HG02852 (cell line): ENCODE measurements around the gene KRT2.

Experiments used
- ATAC-seq: cut with Tn5 transposase; IDR thresholded peaks from one replicate; pipeline ENCODE4 v1.9.1; 2021; ENCODE audit warnings: mild to moderate bottlenecking, moderate library complexity; ENCODE audit not compliant: unreplicated experiment

KRT2 gene

DNA sequence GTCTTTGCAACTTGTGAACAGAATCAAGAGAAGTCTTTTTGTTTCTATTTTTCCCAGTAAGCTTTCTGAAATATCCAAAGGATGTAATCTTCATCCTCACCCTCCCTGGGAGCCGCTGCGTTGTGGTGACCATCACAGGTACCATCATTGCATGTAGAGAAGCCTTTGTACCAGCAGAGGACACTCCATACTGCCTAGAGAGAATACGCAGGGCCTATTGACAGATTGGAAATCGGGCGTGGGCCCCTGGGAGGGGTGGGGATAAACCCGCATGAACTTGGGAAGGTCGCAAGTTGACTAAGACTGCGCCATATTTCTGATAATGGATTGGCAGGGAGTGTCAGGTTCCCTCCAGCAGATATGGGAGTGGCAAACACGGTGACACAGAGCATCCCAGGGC, 15.5 kb upstream of the KRT2 start:
- no peak for ATAC-seq

DNA sequence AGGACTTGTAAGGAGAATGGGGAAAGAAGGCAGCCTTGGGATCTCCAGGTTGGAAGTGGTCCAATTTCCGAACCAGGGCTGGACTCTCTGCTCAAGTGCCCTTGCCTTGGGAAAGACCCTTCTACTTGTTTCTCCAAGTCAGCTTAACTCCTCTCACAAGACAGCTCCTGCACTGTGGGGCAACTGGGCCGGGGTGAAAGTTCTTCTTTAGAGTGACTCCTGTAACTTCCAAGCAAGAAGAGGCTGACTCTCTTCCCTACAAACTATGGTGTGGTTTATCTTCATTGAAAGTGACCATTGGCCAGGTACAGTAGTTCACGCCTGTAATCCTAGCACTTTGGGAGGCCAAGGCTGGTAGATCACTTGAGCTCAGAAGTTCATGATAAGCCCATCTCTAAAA, 14.5 kb upstream of the KRT2 start:
- no peak for ATAC-seq

DNA sequence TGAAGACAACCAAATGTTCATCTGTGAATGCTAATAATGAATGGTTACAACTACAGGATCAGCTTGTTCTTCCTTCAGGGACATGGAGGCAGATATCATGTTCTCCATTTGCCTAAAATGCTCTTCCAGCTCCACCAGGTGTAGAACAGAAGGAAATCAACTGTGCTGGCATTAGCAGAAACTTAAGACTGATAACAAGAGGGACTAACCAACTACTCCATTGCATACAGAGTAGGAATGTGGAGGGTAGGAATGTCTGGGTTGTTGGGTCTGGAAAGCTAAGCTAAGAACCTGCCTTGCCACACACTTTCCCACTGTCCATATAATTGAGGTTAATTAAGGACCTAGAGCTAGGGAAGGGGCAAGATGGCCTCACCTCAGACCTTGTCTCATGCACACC, 11.4 kb upstream of the KRT2 start:
- ATAC-seq, result no peak

DNA sequence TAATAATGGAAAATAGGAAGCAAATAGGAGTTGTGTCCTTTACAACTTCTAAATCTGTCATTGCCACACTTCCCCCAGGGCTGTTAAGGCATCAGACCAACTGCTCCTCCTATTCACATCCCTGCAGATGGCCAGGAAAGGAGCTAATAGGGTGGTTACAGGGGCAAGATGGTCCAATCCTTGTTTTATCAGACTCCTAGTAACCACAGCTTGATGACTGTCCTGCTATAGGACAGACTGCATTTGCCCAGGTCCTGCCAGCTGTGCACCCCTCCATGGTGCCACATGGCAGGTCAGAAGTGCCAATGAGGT, 10.9 kb upstream of the KRT2 start:
- ATAC-seq, result no peak

- ATAC-seq, result no peak
These were observed 10.3 kb upstream of the KRT2 start for GRCh38 chr12:52662093-52662917.

GRCh38 chr12:52661668-52662067, 9.7 kb upstream of the KRT2 start:
- ATAC-seq, result no peak

DNA sequence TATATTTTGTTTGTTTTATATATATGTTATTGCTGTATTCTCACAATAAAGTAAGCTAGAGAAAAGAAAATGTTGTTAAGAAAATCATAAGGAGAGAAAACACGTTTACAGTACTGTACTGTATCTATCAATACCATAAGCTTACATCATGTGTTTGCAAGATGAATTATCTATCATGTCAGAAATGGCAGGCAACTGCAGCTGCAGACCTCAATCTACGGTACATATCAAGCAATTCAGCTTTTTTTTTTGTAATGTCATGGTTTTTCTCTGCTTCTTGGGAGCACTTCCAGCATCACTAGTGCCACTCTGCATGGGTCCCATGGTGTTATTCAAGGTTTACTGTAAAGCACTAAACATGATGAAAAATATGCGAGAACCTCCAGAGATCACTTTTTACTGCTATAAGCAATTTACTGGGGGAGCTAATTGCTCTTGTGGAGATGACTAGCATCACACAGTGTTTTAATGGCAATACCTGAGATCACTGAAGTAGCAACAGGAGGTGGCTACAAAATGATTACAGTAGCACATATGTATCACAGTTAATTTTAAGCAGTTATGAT, 9.0 kb upstream of the KRT2 start:
- ATAC-seq, result no peak

- no peak for ATAC-seq
These were observed 7.9 kb upstream of the KRT2 start for GRCh38 chr12:52659951-52660350.

DNA sequence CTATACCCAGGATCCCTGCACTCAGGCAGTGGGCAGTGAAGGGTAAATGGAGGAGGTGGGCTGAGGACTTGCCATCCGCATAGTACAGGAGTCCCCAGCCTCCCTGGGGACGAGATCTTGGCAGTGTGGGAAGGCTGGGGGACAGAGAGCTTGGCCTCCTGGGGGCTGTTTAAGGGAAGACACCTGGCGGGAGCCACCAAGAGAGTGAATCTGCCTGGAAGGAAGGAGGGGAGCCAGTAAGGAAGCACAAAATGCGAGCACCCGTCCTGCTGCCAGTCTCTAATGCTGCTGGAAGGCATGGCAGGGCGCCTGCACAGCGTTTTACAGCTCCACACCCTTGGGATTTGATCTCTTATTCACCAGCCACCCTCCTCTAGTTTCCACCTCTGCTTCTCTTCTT, 7.4 kb upstream of the KRT2 start:
- ATAC-seq, result no peak

DNA sequence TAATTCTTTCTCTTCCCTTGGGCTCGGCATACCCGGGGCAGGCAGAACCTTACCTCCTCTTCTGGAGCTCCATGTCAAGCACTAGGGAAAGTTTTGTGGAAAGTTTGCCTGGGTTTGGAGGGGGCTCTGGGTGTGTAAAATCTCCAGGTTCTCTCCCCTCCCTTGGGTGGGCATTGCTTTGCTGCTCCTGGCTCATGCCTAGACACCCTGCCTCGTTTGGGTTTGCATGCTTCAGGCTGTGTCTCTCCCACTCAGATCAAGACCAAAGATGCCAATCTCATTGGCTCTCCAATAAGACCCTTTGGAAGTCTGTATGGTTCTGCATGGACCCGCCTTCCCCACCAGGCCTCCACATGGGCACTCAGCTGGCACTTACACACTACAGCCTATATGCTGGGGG, 6.2 kb upstream of the KRT2 start:
- ATAC-seq, result no peak

DNA sequence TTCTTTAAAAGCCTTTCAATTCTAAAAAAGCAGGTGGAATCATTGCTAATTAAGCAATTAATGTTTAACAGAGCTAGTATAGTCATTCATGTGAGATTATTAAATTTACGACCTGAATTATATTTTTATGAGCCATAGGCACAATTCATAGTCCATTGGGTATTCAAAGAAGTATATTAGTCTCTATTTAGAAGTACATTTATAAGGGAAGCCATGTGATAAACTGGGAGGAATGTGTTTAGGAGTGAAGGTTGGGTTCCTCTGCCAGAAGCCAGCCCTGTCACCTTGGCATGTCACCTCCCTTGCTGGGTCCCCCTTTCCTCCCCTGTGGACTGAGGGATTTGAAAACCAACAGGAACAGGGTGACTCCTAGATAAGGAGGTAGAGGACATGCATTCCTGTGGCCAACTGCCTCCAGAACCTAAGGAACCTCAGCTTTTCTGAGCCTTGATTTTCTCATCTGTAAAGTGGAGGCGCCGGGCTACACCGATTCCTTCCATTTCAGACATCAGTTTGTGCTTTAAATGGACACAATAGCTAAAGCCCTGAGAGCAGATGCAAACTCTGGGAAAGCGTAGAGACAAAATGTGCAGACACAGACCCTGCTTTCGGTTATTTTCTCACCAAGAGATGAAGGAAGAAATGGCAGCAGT, 5.4 kb upstream of the KRT2 start:
- no peak for ATAC-seq

- ATAC-seq, result no peak
These were observed 4.6 kb upstream of the KRT2 start for GRCh38 chr12:52656616-52657015.

GRCh38 chr12:52655720-52656124, 3.7 kb upstream of the KRT2 start:
- no peak for ATAC-seq

DNA sequence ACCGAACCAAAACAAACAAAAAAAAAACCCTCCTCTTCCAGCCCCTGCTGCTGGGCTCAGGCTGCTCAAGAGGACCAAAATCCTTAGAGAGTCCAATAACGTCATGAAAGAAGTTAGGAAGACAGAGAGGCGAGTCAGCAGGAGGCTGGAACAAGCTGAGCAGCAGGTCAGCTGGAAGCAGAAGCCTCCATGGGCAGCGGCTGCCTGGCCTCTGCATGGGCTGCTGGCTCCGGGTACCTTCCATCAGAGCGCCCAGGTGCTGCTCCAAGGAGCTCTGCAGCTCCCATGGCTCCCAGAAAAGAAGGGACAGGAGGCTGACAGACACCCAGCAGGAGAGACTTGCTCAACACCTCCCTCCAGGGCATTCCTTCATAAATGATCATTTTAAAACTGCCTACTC, 3.2 kb upstream of the KRT2 start:
- no peak for ATAC-seq

DNA sequence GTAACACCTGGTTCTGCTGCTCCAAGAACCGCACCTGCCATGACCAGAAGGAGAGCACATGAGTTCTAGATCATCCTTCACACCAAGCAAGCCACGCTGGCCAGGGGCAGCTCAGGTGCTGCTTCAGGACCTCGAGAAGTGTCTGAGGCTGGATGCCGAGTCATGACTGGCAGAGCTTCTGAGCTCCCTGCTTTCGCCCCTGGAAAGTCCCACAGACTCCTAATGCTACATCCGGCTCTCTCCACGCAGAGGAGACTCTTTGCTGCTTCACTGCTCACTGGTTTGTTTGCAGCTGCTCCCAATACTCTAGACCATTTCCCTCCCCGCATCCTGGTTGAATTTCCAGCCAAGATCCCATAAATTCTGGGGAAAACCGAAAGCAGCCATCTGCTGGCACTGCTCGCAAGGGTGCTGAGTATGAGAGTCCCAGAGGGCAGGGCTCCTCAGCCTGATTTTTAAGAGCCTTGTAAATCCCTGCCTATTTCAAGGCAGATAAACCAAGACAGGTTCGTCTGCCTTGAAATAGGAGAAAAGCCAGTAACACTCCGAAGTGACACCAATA, 1.4 kb downstream of the KRT2 start:
- no peak for ATAC-seq

DNA sequence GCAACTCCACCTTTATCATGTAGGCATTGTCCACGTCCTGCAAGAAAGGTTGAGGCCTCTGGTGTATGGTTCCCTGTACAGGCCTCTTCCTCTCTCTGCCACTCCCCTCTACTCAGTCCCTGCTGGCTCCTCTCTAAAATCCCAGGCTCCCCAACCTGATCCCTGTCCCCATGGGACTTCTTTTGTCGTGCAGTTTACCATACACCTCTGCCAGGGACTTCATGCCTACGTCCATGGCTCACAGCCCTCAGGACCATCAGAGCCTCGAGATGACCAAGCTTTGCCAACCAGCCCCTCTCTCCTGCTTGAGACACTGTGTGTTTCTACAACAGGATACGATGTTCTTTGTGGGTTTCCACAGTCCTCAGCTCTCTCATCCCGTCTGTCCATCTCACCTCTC, 2.9 kb downstream of the KRT2 start:
- no peak for ATAC-seq

DNA sequence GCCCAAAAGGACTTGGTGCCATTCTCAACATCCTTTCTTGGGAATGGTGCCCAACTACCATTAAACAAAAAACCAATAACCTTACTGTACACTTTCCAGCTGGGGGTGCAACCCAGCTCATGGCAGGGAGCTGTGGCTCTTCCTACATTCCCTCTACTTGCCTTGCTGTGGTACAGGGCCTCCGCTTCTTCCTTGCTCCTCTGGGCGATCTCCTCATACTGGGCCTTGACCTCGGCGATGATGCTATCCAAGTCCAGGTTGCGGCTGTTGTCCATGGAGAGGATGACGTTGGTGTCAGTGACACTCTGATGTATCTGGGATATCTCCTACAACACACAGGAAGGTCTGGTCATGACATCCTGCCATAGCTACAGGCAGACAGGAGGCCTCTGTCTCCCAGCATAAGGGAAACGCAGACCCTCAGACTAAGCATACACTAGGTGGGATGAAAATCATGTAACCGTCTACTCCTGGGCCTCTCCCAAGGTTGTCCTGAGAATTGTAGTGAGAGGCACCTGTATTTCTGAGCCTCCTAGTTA, 3.9 kb downstream of the KRT2 start:
- ATAC-seq, result no peak

GRCh38 chr12:52647601-52648000, 4.4 kb downstream of the KRT2 start:
- ATAC-seq, result no peak

DNA sequence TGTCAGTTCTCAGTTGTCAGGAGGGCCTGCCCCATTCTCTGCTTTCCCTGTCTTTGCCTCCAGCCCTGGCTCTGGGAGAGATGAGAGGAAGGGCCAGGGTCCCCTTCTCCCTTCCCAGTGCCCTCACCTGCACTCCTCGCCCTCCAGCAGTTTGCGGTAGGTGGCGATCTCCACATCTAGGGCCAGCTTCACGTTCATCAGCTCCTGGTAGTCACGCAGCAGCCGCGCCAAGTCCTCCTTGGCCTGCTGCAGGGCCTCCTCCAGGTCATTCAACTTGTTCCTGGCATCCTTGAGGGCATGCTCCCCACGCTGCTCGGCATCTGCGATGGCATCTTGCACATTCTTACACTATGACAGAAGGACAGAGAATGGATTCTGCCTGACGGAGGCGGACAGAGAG, 5.4 kb downstream of the KRT2 start:
- no peak for ATAC-seq

DNA sequence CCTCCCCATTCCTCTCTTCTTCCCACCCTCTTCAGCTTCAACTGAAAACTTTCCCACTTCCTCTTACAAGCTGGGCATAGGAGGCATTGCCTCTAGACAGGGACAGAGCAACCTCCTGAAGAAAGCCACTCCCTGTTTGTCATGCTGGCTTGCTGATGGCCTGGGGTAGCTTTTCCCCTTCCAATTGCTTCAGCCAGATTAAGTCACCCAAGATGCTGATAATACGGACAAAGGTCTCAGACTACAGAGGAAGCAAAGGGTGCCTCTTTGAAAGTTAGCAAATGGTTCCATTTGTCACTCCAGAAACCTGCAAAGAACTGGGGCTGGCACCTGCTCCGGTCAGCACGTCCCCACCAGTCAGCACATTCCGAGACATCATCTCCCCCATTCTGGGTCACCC, 6.0 kb downstream of the KRT2 start:
- no peak for ATAC-seq

DNA sequence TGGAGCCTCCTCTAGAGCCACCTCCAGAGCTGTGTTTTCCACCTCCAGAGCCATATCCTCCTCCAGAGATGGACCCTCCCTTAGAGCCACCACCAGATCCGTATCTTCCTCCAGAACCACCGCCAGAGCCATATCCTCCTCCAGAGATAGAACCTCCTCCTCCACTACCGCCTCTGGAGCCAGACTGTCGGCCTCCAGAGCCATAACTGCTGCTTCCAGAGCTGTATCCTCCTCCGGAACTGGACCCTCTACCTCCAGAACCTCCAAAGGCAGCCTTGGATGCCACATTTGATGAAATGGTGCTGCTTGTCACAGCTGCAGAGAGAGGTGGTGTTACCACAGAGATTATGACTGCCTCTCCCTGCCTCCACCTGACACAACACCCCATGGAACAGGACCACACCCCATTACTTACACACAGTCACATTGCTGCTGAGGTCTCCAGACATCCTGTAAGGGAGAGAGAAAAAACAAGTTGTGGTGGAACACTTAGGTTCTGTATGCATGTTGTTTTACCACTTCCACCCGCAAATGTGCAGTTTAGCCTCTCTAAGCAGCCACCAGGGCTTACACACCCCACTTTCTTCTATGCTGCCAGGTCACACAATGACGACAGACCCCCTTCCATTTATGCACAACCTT, 6.8 kb downstream of the KRT2 start:
- no peak for ATAC-seq

DNA sequence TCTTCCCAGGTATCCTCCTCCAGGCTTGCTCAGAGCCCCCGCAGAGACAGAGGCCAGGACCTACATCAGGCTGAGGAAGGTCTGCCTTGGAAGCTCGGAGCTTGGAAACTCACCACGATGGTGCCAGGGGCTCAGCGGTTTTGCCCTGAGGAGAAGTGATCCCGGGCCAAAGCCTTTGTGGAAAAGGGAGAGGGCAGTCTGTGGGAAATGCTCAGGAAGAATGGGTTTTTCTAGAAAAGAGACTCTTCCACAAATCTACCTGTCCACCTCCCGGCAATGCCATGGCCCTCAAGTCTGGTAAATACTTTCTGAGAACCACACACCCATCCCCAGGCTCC, 8.0 kb downstream of the KRT2 start:
- no peak for ATAC-seq
